Brain microvascular endothelial cell (primary cell): ENCODE data around the gene DENND4A.

Experiments
- DNase-seq: peaks from one replicate; pipeline ENCODE4 v3.0.0-alpha.2; 2020
- H3K27ac ChIP-seq: fragments of 250-450 bp; sonication (Bioruptor Pico); 2 replicates; pipeline ENCODE4 v1.5.1; 2020; ENCODE audit warnings: mild to moderate bottlenecking, moderate library complexity
- H3K27me3 ChIP-seq: fragments of 250-450 bp; sonication (Bioruptor Pico); replicated peaks from 2 replicates; pipeline ENCODE4 v1.5.1; 2020; ENCODE audit warnings: mild to moderate bottlenecking
- H3K36me3 ChIP-seq: fragments of 250-450 bp; sonication (Bioruptor Pico); replicated peaks from 2 replicates; pipeline ENCODE4 v1.5.1; 2020; ENCODE audit warnings: mild to moderate bottlenecking
- H3K4me3 ChIP-seq: 2 replicates; pipeline ENCODE4 v1.5.1; 2011; ENCODE audit warnings: low read depth, mild to moderate bottlenecking, control low read depth, low read length, moderate library complexity
- CTCF ChIP-seq: IDR thresholded peaks from 2 replicates; pipeline ENCODE4 v1.5.1; 2011; ENCODE audit warnings: low read depth, mild to moderate bottlenecking, moderate library complexity, low read length, control low read depth, inconsistent platforms; ENCODE audit errors: missing control alignments
- in situ Hi-C: cut with HindIII; loops from 2 replicates; pipeline ENCODE4 v1.10.0; 2017; ENCODE audit warnings: low sequenced_read_pairs, low pct_ligation_motif_present

Gene DENND4A

DNA sequence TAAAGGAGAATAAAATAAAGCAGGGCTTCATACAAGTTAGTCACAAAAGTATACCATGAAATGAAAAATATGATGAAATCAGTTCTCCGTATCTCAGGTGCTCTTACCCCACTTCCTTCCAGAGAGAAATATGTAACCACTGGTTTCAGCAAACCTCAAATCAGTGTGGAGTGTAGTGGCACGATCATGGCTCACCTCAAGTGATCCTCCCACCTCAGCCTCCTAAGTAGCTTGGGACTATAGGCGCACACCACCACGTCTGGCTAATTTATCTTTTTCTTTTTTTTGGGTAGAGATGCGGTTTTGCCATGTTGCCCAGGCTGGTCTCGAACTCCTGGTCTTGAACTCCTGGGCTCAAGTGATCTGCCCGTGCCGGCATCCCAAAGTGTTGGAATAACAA is 24.2 kb downstream of the DENND4A start:
- no peaks in the 10 kb centered on the region for H3K27me3 ChIP-seq
- no peak overlapping the region for H3K4me3 ChIP-seq
- H3K36me3 ChIP-seq: no peaks in the 10 kb centered on the region
- in situ Hi-C loops: no loop called here
- H3K27ac ChIP-seq: no peak overlapping the region
- no peak for DNase-seq
- TF ChIP-seq CTCF: no peak

- Histone ChIP-seq H3K27me3 (no peaks in the 10 kb centered on the region), H3K36me3 (no peaks in the 10 kb centered on the region), H3K4me3 (no peak overlapping the region), H3K27ac (no peak overlapping the region)
- no peak for DNase-seq
- in situ Hi-C loops: no loop called here
- no peak for TF ChIP-seq CTCF
Measured at GRCh38 chr15:65767264-65767595, 24.9 kb downstream of the DENND4A start.

DNA sequence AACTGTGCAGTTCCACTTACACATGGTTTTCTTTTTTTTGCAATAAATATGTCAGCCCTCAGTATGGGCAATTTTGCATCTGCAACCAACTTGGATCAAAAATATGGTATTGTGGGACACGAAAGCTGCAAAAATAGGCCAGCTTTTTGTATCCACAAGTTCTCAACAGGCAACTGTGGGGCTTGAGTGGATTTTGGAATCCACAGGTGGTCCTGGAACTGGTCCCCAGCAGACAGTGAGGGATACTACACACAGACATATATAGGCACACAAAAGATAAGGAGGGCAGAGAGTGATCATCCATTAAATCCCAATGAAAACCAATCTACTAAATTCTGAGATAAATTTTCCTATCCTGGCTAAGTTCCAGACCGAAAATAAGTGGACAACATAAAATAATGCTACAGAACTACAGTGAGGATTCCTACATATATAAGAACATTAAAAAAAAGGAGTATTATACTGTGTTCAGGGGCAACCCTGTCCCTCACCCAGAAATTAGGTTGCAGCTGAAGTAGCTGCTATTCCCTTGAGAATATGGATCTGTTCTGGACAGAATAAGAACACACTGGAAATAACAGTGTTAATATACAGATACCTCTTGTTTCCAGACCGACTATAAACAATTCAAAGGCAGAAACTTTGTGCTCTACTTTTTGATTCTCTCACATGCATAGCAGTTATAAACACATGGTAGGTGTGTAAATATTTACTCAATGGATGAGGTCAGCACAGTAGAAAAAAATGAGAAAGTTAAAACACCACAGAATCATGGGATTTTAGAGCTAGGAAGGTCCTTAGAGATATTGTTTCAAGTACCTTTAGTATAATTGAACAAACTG is 25.4 kb downstream of the DENND4A start:
- Histone ChIP-seq H3K4me3 (no peak overlapping the region), H3K27ac (no peak overlapping the region), H3K27me3 (no peaks in the 10 kb centered on the region), H3K36me3 (no peaks in the 10 kb centered on the region)
- TF ChIP-seq CTCF: no peak
- in situ Hi-C loops: no loop called here
- DNase-seq: no peak

DNA sequence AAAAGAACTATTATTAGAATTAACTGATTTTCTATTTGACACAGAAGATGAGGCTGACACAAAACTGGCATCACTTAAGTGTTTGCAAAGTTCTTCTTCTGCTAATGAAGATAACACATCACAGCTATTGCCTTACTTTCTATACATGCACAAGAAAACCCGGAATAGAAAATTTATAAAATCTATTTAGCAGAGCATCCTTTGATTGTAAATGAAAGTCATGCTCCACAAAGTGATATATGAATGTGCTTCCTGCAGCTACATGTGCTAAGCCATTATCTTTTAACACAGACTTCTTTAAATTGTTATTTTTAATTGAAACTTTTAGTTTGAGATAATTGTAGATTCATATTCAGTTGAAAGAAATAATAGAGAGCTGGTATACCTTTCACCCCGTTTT is 27.0 kb downstream of the DENND4A start:
- no peak overlapping the region for H3K4me3 ChIP-seq
- H3K27me3 ChIP-seq: no peaks in the 10 kb centered on the region
- TF ChIP-seq CTCF: no peak
- in situ Hi-C loops: no loop called here
- H3K27ac ChIP-seq: no peak overlapping the region
- no peaks in the 10 kb centered on the region for H3K36me3 ChIP-seq
- DNase-seq: no peak

- no peaks in the 10 kb centered on the region for H3K27me3 ChIP-seq
- no peaks in the 10 kb centered on the region for H3K36me3 ChIP-seq
- no peak overlapping the region for H3K27ac ChIP-seq
- in situ Hi-C loops: no loop called here
- no peak overlapping the region for H3K4me3 ChIP-seq
- TF ChIP-seq CTCF: no peak
- no peak for DNase-seq
Measured at GRCh38 chr15:65762914-65763787, 28.9 kb downstream of the DENND4A start.
